ENCODE results near the gene MMP25. TPM values are rescaled to one million over a fixed set of nuclear protein-coding genes. Genes with fewer than 3 reads are reported as not detected.

MMP25 gene
- total and polyA plus RNA-seq, 9 of the 15 experiments (the other 6 are each of a cell fraction or from before 2014, with no cell fraction given): 0.03 to 0.04 TPM; not detected in 7

DNA sequence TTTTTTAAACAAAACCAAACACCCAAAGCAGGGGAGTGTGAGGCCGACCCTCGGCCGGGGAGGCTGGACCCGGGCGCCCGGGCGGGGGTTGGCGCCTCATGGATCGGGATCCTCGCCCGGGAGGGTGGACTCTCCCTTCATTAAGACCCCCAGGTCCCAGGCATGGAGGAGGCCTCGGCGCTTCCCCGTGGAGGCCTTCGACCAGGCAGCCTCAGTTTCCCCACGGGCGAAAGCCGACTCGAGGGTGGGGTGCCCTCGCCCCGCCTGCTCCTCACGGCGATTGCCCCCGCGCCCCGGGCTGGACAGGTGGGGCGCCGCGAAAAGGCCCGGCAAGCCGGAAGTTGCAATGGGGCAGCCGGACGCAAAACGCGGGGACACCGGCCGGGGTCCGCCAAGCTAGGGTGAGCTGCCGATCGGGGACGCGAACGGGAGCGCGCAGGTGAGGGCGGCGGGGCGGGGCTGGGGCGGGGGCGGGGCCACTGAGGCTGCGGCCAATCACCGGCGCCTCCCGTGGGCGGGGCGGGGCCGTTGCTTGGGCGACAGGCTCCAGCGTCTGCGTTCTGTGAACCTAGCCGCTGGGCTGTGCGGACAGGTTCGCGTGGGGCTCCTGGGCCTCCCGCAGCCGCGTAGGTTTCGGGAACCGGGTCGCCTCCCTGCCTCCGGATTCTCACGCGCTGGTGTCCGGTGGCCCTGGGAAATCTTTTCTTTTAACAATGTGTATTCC, 60.0 kb downstream of the MMP25 start (continued):
- TF ChIP-seq, protein P1, sequence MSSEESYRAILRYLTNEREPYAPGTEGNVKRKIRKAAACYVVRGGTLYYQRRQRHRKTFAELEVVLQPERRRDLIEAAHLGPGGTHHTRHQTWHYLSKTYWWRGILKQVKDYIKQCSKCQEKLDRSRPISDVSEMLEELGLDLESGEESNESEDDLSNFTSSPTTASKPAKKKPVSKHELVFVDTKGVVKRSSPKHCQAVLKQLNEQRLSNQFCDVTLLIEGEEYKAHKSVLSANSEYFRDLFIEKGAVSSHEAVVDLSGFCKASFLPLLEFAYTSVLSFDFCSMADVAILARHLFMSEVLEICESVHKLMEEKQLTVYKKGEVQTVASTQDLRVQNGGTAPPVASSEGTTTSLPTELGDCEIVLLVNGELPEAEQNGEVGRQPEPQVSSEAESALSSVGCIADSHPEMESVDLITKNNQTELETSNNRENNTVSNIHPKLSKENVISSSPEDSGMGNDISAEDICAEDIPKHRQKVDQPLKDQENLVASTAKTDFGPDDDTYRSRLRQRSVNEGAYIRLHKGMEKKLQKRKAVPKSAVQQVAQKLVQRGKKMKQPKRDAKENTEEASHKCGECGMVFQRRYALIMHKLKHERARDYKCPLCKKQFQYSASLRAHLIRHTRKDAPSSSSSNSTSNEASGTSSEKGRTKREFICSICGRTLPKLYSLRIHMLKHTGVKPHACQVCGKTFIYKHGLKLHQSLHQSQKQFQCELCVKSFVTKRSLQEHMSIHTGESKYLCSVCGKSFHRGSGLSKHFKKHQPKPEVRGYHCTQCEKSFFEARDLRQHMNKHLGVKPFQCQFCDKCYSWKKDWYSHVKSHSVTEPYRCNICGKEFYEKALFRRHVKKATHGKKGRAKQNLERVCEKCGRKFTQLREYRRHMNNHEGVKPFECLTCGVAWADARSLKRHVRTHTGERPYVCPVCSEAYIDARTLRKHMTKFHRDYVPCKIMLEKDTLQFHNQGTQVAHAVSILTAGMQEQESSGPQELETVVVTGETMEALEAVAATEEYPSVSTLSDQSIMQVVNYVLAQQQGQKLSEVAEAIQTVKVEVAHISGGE (CRISPR knock-in tag; IDR thresholded peaks at IDR 0.05): peak; percentile 93 to 100 (median 98)
- TF ChIP-seq RBM22 (IDR thresholded peaks at IDR 0.05; ENCODE audit: low read depth, low read length, poor library complexity, severe bottlenecking) (peak; percentile 63), CTBP1 (IDR thresholded peaks at IDR 0.05; ENCODE audit: borderline replicate concordance) (peak; percentile 76), TSC22D4 (tag; IDR thresholded peaks at IDR 0.05) (no peak), LCOR (CRISPR knock-in tag; IDR thresholded peaks at IDR 0.05) (peak; percentile 50; the same call in 1 of the 2 replicates), CXXC5 (CRISPR knock-in tag; IDR thresholded peaks at IDR 0.05) (peak; percentile 82), KDM2B (CRISPR knock-in tag; IDR thresholded peaks at IDR 0.05) (peak; percentile 54; the same call in 1 of the 2 replicates), NONO (IDR thresholded peaks at IDR 0.05; ENCODE audit: low read depth in 2 of 2, low read length in 1 of 2) (peak in 1 of 2 experiments; percentile 39; a peak in 2 of 4 replicates), EP300 (IDR thresholded peaks at IDR 0.05; ENCODE audit: low read length) (0 out of 2 replicates have a peak, but pooled peaks have one; percentile 6), OTX1 (CRISPR knock-in tag; IDR thresholded peaks at IDR 0.05) (peak; percentile 68; the same call in 1 of the 2 replicates), SUPT5H (IDR thresholded peaks at IDR 0.05) (peak; percentile 88), MEIS2 (IDR thresholded peaks at IDR 0.05; ENCODE audit: partially characterized antibody) (no peak), TBP (optimal IDR thresholded peaks at IDR 0.05; ENCODE audit: low read depth, low read length) (peak; percentile 71), SIN3B (IDR thresholded peaks at IDR 0.05; ENCODE audit: low read depth) (peak; percentile 50; the same call in 1 of the 2 replicates), POLR2H (tag; IDR thresholded peaks at IDR 0.05; ENCODE audit: low read depth) (peak; percentile 74), POLR2B (IDR thresholded peaks at IDR 0.05; ENCODE audit: low read depth, partially characterized antibody) (peak; percentile 69), MXI1 (IDR thresholded peaks at IDR 0.05; ENCODE audit: low read depth, low read length) (peak; percentile 90), ZNF12 (CRISPR knock-in tag; IDR thresholded peaks at IDR 0.05) (no peak), ZNF124 (CRISPR knock-in tag; IDR thresholded peaks at IDR 0.05) (no peak), ZNF699 (CRISPR knock-in tag; IDR thresholded peaks at IDR 0.05; ENCODE audit: insufficient replicate concordance) (no peak)
- TF ChIP-seq, protein P2, sequence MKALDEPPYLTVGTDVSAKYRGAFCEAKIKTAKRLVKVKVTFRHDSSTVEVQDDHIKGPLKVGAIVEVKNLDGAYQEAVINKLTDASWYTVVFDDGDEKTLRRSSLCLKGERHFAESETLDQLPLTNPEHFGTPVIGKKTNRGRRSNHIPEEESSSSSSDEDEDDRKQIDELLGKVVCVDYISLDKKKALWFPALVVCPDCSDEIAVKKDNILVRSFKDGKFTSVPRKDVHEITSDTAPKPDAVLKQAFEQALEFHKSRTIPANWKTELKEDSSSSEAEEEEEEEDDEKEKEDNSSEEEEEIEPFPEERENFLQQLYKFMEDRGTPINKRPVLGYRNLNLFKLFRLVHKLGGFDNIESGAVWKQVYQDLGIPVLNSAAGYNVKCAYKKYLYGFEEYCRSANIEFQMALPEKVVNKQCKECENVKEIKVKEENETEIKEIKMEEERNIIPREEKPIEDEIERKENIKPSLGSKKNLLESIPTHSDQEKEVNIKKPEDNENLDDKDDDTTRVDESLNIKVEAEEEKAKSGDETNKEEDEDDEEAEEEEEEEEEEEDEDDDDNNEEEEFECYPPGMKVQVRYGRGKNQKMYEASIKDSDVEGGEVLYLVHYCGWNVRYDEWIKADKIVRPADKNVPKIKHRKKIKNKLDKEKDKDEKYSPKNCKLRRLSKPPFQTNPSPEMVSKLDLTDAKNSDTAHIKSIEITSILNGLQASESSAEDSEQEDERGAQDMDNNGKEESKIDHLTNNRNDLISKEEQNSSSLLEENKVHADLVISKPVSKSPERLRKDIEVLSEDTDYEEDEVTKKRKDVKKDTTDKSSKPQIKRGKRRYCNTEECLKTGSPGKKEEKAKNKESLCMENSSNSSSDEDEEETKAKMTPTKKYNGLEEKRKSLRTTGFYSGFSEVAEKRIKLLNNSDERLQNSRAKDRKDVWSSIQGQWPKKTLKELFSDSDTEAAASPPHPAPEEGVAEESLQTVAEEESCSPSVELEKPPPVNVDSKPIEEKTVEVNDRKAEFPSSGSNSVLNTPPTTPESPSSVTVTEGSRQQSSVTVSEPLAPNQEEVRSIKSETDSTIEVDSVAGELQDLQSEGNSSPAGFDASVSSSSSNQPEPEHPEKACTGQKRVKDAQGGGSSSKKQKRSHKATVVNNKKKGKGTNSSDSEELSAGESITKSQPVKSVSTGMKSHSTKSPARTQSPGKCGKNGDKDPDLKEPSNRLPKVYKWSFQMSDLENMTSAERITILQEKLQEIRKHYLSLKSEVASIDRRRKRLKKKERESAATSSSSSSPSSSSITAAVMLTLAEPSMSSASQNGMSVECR (CRISPR knock-in tag; IDR thresholded peaks at IDR 0.05): peak; percentile 68

All from K562 (cell line).